Measurements from ENCODE around the gene TENM3.

The TENM3 gene

GRCh38 chr4:182716192-182716591, 473.0 kb downstream of the TENM3 start:
- H3K4me3 ChIP-seq, result no peak overlapping the region
- H3K27ac ChIP-seq, result no peak overlapping the region
- TF ChIP-seq EZH2 (IDR thresholded peaks at IDR 0.05) (no peak), POLR2AphosphoS5 (IDR thresholded peaks at IDR 0.05; ENCODE audit: borderline replicate concordance, low read depth, low read length) (no peak), FOXP2 (optimal IDR thresholded peaks at IDR 0.05; ENCODE audit: control extremely low read depth, extremely low read length, insufficient read depth) (no peak)

GRCh38 chr4:182717788-182718583, 474.8 kb downstream of the TENM3 start:
- Histone ChIP-seq H3K36me3 (ENCODE audit: insufficient read depth, low read length) (no peaks in the 10 kb centered on the region), H3K4me3 (no peak overlapping the region), H3K9me3 (ENCODE audit: low read depth, low read length) (no peaks in the 10 kb centered on the region), H3K9ac (ENCODE audit: insufficient read length) (no peak overlapping the region), H3K27ac (no peak overlapping the region)
- DNase-seq (ENCODE audit: low read depth, low spot score), result no peak
- no peak for TF ChIP-seq EZH2 (IDR thresholded peaks at IDR 0.05)
- TF ChIP-seq FOXP2 (optimal IDR thresholded peaks at IDR 0.05; ENCODE audit: control extremely low read depth, extremely low read length, insufficient read depth), result no peak
- no peak for TF ChIP-seq POLR2AphosphoS5 (IDR thresholded peaks at IDR 0.05; ENCODE audit: borderline replicate concordance, low read depth, low read length)

More at GRCh38 chr4:182716192-182716591, 473.0 kb downstream of the TENM3 start:
- H3K9ac ChIP-seq (ENCODE audit: insufficient read length), result no peak overlapping the region
- H3K36me3 ChIP-seq (ENCODE audit: insufficient read depth, low read length), result no peaks in the 10 kb centered on the region
- DNase-seq (ENCODE audit: low read depth, low spot score), result no peak
- no peaks in the 10 kb centered on the region for H3K9me3 ChIP-seq (ENCODE audit: low read depth, low read length)

GRCh38 chr4:182724414-182724813, 481.2 kb downstream of the TENM3 start:
- Histone ChIP-seq H3K9ac (ENCODE audit: insufficient read length) (no peak overlapping the region), H3K4me3 (no peak overlapping the region), H3K36me3 (ENCODE audit: insufficient read depth, low read length) (no peaks in the 10 kb centered on the region), H3K27ac (no peak overlapping the region), H3K9me3 (ENCODE audit: low read depth, low read length) (no peaks in the 10 kb centered on the region)
- DNase-seq (ENCODE audit: low read depth, low spot score), result no peak
- TF ChIP-seq EZH2 (IDR thresholded peaks at IDR 0.05) (no peak), POLR2AphosphoS5 (IDR thresholded peaks at IDR 0.05; ENCODE audit: borderline replicate concordance, low read depth, low read length) (no peak), FOXP2 (optimal IDR thresholded peaks at IDR 0.05; ENCODE audit: control extremely low read depth, extremely low read length, insufficient read depth) (no peak)

- no peaks in the 10 kb centered on the region for H3K36me3 ChIP-seq (ENCODE audit: insufficient read depth, low read length)
- H3K9me3 ChIP-seq (ENCODE audit: low read depth, low read length), result no peaks in the 10 kb centered on the region
- no peak for DNase-seq (ENCODE audit: low read depth, low spot score)
- H3K4me3 ChIP-seq, result no peak overlapping the region
- no peak for TF ChIP-seq EZH2 (IDR thresholded peaks at IDR 0.05)
- H3K27ac ChIP-seq, result no peak overlapping the region
- no peak overlapping the region for H3K9ac ChIP-seq (ENCODE audit: insufficient read length)
These were observed 486.3 kb downstream of the TENM3 start for GRCh38 chr4:182729516-182729915.

GRCh38 chr4:182730791-182731190, 487.6 kb downstream of the TENM3 start:
- no peaks in the 10 kb centered on the region for H3K9me3 ChIP-seq (ENCODE audit: low read depth, low read length)
- no peak overlapping the region for H3K4me3 ChIP-seq
- TF ChIP-seq POLR2AphosphoS5 (IDR thresholded peaks at IDR 0.05; ENCODE audit: borderline replicate concordance, low read depth, low read length) (no peak), EZH2 (IDR thresholded peaks at IDR 0.05) (no peak), FOXP2 (optimal IDR thresholded peaks at IDR 0.05; ENCODE audit: control extremely low read depth, extremely low read length, insufficient read depth) (no peak)
- no peak overlapping the region for H3K27ac ChIP-seq
- no peak for DNase-seq (ENCODE audit: low read depth, low spot score)
- no peaks in the 10 kb centered on the region for H3K36me3 ChIP-seq (ENCODE audit: insufficient read depth, low read length)
- H3K9ac ChIP-seq (ENCODE audit: insufficient read length), result no peak overlapping the region

- no peak for DNase-seq (ENCODE audit: low read depth, low spot score)
- no peaks in the 10 kb centered on the region for H3K36me3 ChIP-seq (ENCODE audit: insufficient read depth, low read length)
These were observed 493.0 kb downstream of the TENM3 start for GRCh38 chr4:182736207-182736606.

GRCh38 chr4:182738283-182739047, 495.3 kb downstream of the TENM3 start:
- no peak for DNase-seq (ENCODE audit: low read depth, low spot score)
- TF ChIP-seq FOXP2 (optimal IDR thresholded peaks at IDR 0.05; ENCODE audit: control extremely low read depth, extremely low read length, insufficient read depth) (no peak), EZH2 (IDR thresholded peaks at IDR 0.05) (no peak), POLR2AphosphoS5 (IDR thresholded peaks at IDR 0.05; ENCODE audit: borderline replicate concordance, low read depth, low read length) (no peak)

More at GRCh38 chr4:182736207-182736606, 493.0 kb downstream of the TENM3 start:
- TF ChIP-seq FOXP2 (optimal IDR thresholded peaks at IDR 0.05; ENCODE audit: control extremely low read depth, extremely low read length, insufficient read depth) (no peak), EZH2 (IDR thresholded peaks at IDR 0.05) (no peak), POLR2AphosphoS5 (IDR thresholded peaks at IDR 0.05; ENCODE audit: borderline replicate concordance, low read depth, low read length) (no peak)
- no peaks in the 10 kb centered on the region for H3K9me3 ChIP-seq (ENCODE audit: low read depth, low read length)
- H3K27ac ChIP-seq, result no peak overlapping the region
- no peak overlapping the region for H3K9ac ChIP-seq (ENCODE audit: insufficient read length)
- H3K4me3 ChIP-seq, result no peak overlapping the region

GRCh38 chr4:182740256-182740655, 497.1 kb downstream of the TENM3 start:
- Histone ChIP-seq H3K36me3 (ENCODE audit: insufficient read depth, low read length) (no peaks in the 10 kb centered on the region), H3K9me3 (ENCODE audit: low read depth, low read length) (no peaks in the 10 kb centered on the region), H3K27ac (no peak overlapping the region), H3K4me3 (no peak overlapping the region), H3K9ac (ENCODE audit: insufficient read length) (no peak overlapping the region)
- no peak for TF ChIP-seq FOXP2 (optimal IDR thresholded peaks at IDR 0.05; ENCODE audit: control extremely low read depth, extremely low read length, insufficient read depth)
- no peak for TF ChIP-seq POLR2AphosphoS5 (IDR thresholded peaks at IDR 0.05; ENCODE audit: borderline replicate concordance, low read depth, low read length)
- no peak for TF ChIP-seq EZH2 (IDR thresholded peaks at IDR 0.05)
- DNase-seq (ENCODE audit: low read depth, low spot score), result no peak

More at GRCh38 chr4:182738283-182739047, 495.3 kb downstream of the TENM3 start:
- no peak overlapping the region for H3K9ac ChIP-seq (ENCODE audit: insufficient read length)
- H3K27ac ChIP-seq, result no peak overlapping the region
- no peak overlapping the region for H3K4me3 ChIP-seq
- no peaks in the 10 kb centered on the region for H3K9me3 ChIP-seq (ENCODE audit: low read depth, low read length)
- H3K36me3 ChIP-seq (ENCODE audit: insufficient read depth, low read length), result no peaks in the 10 kb centered on the region
